Central memory CD8-positive, alpha-beta T cell (primary cell): ENCODE measurements around the gene CD44.
A peak's percentile ranks its signal among the peaks of the same experiment; 100 is the strongest.

Experiments used
- ATAC-seq: fragments of 150-1000 bp; cut with Tn5 transposase; replicated peaks from 2 replicates; pipeline ENCODE4 v1.10.0; 2022; ENCODE audit warnings: mild to moderate bottlenecking, moderate FRiP score, moderate number of reproducible peaks; ENCODE audit not compliant: poor library complexity, severe bottlenecking; ENCODE audit errors: extremely low read depth
- DNase-seq, 2 donors: peaks; one replicate each; pipeline ENCODE4 v3.0.0; 2021; ENCODE audit warnings: low spot score in 2 of 2
- H3K27ac Mint-ChIP-seq: one replicate; pipeline ENCODE4 v1.8.0; 2022; ENCODE audit warnings: low read depth, mild to moderate bottlenecking, moderate library complexity, mixed read lengths
- H3K27me3 Mint-ChIP-seq: one replicate; pipeline ENCODE4 v1.8.0; 2022; ENCODE audit warnings: mixed read lengths
- H3K36me3 Mint-ChIP-seq: one replicate; pipeline ENCODE4 v1.8.0; 2022; ENCODE audit warnings: mild to moderate bottlenecking, moderate library complexity, mixed read lengths; ENCODE audit not compliant: insufficient read depth
- H3K4me1 Mint-ChIP-seq: one replicate; pipeline ENCODE4 v1.8.0; 2022; ENCODE audit warnings: mixed read lengths
- H3K4me3 Mint-ChIP-seq: one replicate; pipeline ENCODE4 v1.8.0; 2022; ENCODE audit warnings: mild to moderate bottlenecking, moderate library complexity, mixed read lengths
- H3K9me3 Mint-ChIP-seq: one replicate; pipeline ENCODE4 v1.8.0; 2022; ENCODE audit warnings: mixed read lengths

The CD44 gene

DNA sequence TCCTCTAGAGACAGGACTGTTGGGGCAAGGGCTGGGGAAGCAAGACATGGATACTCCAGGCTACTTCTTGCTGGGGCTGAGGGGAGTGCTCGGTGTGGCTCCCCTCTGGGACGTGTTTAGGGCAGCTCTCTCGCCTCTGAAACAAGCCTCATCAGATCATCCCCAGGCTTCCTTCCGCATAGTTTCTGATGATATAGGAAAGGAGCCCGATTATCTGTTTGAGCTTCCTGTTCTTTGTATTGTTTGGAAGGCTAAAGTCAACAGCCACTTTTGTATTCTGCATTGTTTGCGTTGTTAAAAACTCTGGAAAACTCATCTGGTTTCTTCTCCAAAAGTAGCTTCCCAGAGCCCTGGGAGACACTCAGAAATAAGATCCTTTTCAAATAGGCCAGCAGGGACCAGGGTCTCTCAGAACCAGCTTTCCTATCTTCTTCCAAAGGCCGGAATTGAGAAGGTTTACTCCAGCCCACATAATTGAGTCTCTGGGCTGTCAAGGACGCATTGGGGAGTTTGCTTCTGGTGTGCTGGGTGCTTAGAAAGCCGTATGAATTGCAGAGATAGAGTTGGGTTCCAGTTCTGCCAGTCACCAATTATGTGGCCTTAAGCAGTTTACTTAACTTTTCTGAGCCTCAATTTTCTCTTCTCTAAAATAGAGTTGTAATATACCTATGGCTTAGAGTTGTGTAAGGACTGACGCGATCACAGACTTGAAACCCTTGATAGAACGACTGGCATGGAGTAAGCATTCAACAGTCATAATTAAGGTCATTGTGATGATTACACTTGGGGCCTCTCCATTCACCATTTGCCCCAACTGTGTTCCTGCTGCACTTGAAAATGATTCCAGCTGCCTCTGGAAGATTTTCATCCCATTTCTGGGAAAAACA, 19.1 kb downstream of the CD44 start:
- Mint-ChIP-seq H3K9me3 (no peaks in the 10 kb centered on the region), H3K4me1 (peaks cover 98% of the 10 kb centered on the region), H3K4me3 (peak overlapping the region; percentile 63), H3K27ac (peak overlapping the region; percentile 86), H3K36me3 (peaks cover 57% of the 10 kb centered on the region), H3K27me3 (no peaks in the 10 kb centered on the region)
- ATAC-seq (no peak), DNase-seq (no peak)

DNA sequence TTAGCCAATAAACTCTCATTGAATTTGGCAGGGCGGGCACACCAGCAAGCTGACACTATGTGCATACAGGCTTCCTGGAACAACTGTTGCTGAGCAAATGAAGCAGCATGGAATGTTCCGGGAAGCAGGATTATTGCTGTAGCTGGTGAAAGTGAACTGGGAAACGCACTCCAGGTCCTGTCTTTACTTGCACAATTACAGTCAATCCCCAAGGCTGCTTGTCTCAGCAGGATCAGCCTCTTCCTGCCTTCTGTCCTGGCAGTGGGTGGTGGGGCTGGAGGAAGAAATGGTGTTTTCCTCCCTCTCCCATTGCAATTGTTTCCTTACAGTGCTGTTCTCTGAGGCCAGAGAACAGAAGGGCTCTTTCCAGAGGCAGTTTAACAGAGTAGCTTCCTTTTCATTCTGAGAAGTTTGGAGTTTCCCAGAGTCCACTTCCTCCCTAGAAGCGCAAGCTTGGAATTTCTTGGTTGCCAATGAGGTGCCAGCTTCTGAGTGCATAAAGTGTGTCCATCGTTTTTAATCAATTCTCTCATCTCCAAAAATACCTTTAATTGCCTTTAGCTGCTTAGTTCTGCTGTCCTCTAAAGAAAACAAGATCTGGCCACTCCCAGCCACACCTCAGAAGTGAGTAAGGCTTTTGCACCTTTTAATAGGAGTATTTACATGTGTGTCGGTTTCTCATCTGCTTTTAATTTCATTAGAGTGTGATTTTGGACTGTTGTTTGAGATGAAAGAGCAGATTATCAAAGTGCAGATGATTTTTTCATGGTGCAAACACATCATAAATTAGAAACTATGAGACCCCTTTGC, 19.9 kb downstream of the CD44 start:
- ATAC-seq (no peak), DNase-seq (no peak)
- Mint-ChIP-seq H3K4me1 (peaks cover 98% of the 10 kb centered on the region), H3K9me3 (no peaks in the 10 kb centered on the region), H3K27ac (peak overlapping the region; percentile 99), H3K27me3 (no peaks in the 10 kb centered on the region), H3K4me3 (peak overlapping the region; percentile 63), H3K36me3 (peaks cover 54% of the 10 kb centered on the region)

DNA sequence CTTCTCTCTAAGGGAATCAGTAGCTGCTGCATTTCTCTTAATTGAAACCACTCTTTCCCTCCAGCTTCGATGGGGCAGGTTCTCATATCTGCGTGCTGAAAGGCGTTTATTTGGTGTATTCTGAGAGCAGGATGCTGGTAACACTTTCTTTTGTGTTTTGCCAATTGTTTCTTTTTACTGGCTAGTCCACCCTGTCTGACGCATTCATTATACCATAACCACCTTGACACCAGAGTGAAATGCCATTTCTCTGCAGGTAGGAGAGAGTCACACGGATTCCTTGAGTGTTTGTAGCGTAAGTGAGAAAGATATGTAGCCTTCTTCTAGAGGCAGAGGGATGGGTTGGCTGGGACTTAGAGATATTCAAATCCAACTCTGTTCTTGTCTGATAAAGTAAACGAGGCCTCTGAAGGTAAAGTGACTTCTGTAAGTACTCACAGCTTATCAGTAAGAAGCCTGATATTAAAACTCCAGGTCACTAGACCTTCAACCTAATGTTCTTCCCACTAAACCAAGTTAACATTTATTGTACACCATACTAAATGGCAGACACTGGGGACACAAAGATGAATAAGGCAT, 21.4 kb downstream of the CD44 start:
- peaks cover 53% of the 10 kb centered on the region for H3K36me3 Mint-ChIP-seq
- DNase-seq (peak in 1 of 2 donors; percentile 48), ATAC-seq (peak; percentile 73)
- no peaks in the 10 kb centered on the region for H3K27me3 Mint-ChIP-seq
- H3K27ac Mint-ChIP-seq: peak overlapping the region; percentile 99
- no peaks in the 10 kb centered on the region for H3K9me3 Mint-ChIP-seq
- H3K4me1 Mint-ChIP-seq: peaks cover 98% of the 10 kb centered on the region
- peak overlapping the region; percentile 63 for H3K4me3 Mint-ChIP-seq

DNA sequence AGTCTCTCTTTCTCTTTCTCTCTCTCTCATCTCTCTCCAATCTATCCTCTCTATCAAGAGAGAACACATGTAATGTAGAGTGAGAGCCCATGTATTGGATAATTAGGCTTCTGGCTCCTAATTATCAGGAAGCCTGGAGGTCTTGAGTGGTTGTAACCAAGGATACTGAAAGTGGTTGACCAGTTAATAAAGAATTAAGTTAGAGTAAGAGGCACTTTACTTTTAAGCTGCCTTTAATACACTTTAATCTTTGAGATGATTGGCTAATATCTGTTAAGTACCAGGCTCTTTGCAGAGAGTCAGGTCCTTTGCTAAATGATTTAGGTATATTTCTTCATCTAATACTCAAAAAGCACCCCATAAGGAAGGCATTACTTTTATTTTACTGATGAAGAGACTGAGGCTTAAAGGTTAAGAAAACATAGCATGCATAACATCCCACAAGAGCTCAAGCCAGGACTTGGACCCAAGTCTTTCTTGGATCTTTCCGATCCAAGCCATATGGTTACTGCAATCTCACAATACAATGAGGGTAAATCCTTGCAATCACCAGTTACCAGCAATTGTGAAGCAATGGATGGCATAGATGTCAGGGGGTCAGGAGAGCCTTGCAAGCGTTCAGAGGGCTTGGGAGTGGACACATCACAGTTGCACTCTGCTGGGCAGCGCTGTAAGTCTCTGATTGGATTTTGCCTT, 22.1 kb downstream of the CD44 start:
- H3K27me3 Mint-ChIP-seq: no peaks in the 10 kb centered on the region
- H3K27ac Mint-ChIP-seq: peak overlapping the region; percentile 99
- H3K4me3 Mint-ChIP-seq: peak overlapping the region; percentile 63
- DNase-seq: no peak
- ATAC-seq: no peak
- H3K9me3 Mint-ChIP-seq: no peaks in the 10 kb centered on the region
- H3K4me1 Mint-ChIP-seq: peaks cover 98% of the 10 kb centered on the region
- H3K36me3 Mint-ChIP-seq: peaks cover 59% of the 10 kb centered on the region

DNA sequence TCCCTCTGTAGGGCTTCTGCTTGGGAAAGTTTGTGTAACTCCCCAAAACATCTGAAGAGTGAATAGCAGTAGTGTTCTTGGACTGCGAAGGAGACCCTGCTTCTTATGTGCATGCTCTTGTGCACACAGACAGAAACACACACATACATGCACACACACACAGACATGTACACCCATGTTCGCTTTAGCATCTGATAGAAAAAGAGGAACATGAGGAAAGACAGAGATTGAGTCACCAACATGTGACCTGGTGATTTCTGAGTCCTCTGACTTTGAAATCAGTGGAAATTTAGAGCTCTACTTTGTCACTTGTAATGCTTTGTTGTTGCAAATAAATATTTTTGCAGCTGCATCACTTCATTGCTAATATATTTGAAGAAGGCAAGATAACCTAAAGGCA, 23.8 kb downstream of the CD44 start:
- Mint-ChIP-seq H3K4me1 (peaks cover 97% of the 10 kb centered on the region), H3K9me3 (no peaks in the 10 kb centered on the region), H3K27ac (peak overlapping the region; percentile 99), H3K36me3 (peaks cover 68% of the 10 kb centered on the region), H3K27me3 (no peaks in the 10 kb centered on the region), H3K4me3 (peak overlapping the region; percentile 63)
- ATAC-seq (no peak), DNase-seq (no peak)

DNA sequence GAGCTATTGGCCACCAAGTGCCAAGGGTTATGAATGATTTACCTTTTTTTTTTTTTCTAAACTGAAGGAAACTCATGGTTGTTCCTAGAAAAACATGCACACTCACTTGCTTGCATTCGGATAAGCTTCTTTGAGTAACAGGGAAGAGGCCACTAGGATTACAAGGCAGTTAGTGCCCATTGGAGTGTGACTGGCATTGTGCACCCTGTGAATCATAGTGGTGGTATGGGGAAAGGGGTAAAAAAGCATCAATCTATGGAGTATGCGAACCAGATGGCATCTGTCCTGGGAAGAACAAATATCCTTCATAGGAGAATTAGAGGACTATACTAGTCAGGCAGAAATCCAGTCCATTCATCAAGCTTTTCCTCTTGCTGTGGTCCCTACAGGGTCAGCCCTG, 24.2 kb downstream of the CD44 start:
- H3K27ac Mint-ChIP-seq: peak overlapping the region; percentile 99
- no peaks in the 10 kb centered on the region for H3K27me3 Mint-ChIP-seq
- no peak for ATAC-seq
- peak overlapping the region; percentile 63 for H3K4me3 Mint-ChIP-seq
- DNase-seq: no peak
- H3K36me3 Mint-ChIP-seq: peaks cover 64% of the 10 kb centered on the region
- H3K9me3 Mint-ChIP-seq: no peaks in the 10 kb centered on the region
- peaks cover 97% of the 10 kb centered on the region for H3K4me1 Mint-ChIP-seq

DNA sequence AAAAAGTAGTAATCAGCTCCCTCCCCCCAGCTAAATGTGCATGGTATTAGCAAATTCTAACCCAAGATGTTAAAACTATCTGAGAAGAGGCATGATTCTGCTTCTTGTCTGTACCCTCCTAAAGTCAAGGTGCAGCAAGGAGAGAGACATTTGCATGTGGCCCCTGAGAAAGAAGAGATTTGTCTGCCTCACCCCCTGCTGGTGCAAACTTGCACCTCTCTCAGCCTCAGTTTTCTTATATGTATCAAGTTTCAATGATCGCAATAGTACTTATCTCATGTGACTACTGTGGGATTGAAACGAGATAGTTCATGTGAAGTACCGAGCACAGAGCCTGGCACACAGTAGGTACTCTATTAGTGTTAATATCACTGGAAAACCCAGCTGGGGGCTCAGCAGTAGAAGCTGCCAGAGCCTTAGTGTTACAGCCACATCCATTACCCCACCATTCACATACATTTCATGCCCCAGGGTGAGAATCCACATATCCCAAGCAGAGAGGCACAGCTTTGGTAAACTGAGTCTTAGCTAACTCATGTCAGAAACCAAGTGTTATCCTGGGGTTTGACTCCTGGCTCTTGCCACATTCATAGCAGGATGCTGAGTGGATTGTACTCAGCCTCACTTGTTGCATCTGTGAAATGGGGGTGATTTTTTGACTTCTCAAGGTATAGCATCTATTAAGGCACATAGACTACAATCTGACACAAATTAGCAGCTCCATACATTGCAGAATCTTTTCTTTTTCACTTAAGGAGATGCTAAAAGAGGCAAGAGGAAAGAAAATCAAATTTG, 24.9 kb downstream of the CD44 start:
- Mint-ChIP-seq H3K4me1 (peaks cover 97% of the 10 kb centered on the region), H3K9me3 (no peaks in the 10 kb centered on the region), H3K36me3 (peaks cover 58% of the 10 kb centered on the region), H3K4me3 (peak overlapping the region; percentile 63), H3K27ac (peak overlapping the region; percentile 99), H3K27me3 (no peaks in the 10 kb centered on the region)
- ATAC-seq: no peak
- peak in 1 of 2 donors; percentile 53 for DNase-seq

DNA sequence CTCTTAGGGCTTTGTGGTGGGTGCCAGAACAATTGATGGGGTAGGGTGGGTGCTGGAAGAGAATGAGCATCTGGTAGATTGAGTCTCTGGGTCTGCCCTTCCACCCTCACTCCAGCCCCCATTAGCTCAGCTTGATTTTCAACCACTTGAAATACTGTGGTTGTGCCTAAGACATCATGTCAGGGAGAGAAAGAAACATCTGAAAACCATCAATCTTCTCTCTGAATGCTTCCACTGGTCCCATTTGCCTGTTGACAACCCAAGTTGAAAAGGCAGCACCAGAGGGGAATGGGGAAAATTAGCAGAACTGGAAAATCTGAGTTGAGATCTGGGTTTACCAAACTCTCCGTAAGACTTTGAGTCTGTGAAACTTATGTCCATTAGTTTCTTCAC, 26.1 kb downstream of the CD44 start:
- Mint-ChIP-seq H3K36me3 (peaks cover 52% of the 10 kb centered on the region), H3K27ac (peak overlapping the region; percentile 99), H3K9me3 (no peaks in the 10 kb centered on the region), H3K4me1 (peaks cover 98% of the 10 kb centered on the region), H3K27me3 (no peaks in the 10 kb centered on the region), H3K4me3 (peak overlapping the region; percentile 76)
- DNase-seq (no peak), ATAC-seq (no peak)

DNA sequence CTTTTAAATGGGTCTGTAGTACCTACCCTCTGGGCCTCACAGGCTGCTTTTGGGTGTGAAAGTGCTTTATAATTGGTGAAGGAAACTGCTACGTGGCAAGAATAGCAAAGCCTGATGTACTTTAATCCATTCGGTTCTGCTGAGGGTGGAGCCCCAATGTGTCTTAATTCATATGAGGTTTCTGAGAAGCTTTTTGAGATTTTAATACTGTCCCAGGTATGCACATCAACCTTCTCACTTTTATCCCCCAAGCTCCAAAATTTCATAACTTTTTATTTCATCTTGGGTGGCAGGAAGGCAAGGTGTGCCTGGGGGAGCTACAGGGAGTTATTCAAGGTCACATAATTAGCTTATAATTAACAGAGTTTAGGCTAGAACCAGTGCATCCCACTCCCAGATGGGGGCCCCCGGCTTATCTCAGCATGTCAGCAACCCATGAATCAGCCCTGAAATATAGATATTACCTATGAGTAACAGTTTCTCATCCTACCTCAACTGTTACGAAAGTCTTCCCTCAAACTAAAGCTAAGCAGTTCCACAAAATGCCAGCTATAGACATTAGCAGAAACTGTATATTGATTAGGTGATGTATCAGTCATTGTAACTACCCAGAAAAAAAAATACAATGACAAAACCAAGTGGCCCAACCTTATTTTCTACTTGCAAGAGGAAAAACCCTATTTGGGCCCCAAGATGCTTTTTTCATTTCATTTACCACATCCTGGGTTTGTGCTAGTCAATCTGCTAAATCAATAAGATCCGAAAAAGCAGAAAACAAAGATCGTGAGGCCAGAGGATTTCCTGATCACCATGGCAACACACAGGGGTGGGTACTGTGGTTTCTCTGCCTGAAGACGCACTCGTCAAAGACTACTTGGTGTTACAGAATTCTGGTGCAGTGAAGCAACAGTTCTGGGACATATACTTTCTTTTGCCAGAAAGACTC, 26.7 kb downstream of the CD44 start:
- peak; percentile 62 to 93 for DNase-seq
- peak; percentile 83 for ATAC-seq
- no peaks in the 10 kb centered on the region for H3K9me3 Mint-ChIP-seq
- peak overlapping the region; percentile 76 for H3K4me3 Mint-ChIP-seq
- H3K27ac Mint-ChIP-seq: peak overlapping the region; percentile 99
- H3K27me3 Mint-ChIP-seq: no peaks in the 10 kb centered on the region
- peaks cover 98% of the 10 kb centered on the region for H3K4me1 Mint-ChIP-seq
- peaks cover 50% of the 10 kb centered on the region for H3K36me3 Mint-ChIP-seq

DNA sequence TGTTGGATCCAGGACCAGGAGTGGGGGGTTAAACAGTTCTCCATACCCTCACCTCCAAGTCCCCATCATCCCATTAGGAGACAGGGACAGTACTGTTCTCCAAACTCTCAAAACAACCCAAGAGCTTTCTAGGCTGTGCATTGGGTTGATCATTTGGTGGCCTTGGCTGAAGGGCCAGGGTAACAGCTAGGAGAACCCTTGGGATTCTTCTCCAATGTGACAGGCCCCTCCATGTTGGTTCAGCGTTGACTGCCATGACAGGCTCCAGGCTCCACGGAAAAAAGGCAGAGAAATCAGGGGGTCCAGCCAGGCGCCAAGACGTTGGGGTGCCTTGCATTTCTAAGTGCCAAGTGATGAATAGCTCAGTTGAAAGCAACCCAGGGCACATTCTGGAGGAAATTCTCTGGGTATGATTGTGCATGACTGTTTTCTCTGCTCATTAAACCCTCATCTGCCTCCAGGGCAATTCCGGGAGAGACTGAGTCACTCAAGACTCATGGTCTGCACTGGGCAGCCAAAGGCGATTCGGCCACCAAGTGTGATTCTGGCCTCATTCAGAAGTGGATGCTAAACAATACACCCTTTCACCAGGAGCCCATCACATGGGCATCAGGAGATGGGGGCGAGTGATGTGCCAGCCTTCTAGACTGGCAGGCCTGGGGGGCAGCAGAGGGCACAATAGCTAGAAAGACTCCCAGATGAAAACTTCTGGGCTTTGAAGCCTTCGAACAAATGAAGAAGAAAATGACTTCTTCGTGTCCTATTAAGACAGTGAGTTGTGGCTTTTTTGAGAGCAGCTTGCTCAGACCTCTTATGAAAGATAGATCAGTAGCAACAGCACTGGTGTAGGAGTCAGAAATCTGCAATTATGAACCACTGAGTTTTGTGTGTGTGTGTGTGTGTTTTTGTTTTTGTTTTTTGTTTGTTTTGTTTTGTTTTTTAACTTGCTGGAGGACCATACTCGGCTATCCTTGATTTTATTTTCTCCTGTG, 27.7 kb downstream of the CD44 start:
- H3K4me3 Mint-ChIP-seq: peak overlapping the region; percentile 76
- ATAC-seq: peak; percentile 6
- no peaks in the 10 kb centered on the region for H3K9me3 Mint-ChIP-seq
- H3K27me3 Mint-ChIP-seq: no peaks in the 10 kb centered on the region
- H3K4me1 Mint-ChIP-seq: peaks cover 98% of the 10 kb centered on the region
- H3K36me3 Mint-ChIP-seq: peaks cover 51% of the 10 kb centered on the region
- peak in 1 of 2 donors; percentile 40 for DNase-seq
- H3K27ac Mint-ChIP-seq: peak overlapping the region; percentile 99
